Measurements from ENCODE around the gene SLC32A1. TPM values are rescaled to one million over a fixed set of nuclear protein-coding genes. Genes with fewer than 3 reads are reported as not detected.

Gene SLC32A1
- total and polyA plus RNA-seq, 2 of the 13 experiments (the other 11 are each of a cell fraction or from before 2014, with no cell fraction given), result not detected

DNA sequence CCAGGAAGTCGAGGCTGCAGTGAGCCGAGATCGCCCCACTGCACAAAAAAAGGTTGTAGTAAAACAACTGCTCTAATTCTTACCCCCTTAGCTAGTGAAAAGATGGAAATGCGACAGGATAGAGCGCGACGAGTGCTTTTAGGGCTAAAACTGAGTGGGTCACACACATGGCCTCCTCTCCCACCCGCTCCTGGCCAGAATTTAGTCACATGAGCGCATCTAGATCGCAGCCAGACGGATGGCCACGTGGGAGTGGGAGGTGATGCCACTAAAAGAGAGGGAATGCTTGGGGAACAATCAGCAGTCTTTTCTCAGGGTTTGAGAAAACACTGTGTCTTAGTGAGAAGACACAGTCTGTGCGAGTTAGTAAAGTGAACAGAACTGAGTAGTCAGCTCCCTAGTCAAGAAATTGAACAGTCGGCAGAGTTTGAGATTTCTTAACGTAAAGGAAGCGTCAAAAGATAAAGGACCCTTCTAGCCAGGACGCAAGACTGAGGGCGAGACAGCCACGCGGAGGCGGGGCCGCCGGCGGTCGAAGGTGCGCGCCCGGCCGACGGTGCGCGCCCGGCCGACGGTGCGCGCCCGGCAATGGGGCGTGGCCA, 23.3 kb downstream of the SLC32A1 start (continued):
- TF ChIP-seq, protein P1, sequence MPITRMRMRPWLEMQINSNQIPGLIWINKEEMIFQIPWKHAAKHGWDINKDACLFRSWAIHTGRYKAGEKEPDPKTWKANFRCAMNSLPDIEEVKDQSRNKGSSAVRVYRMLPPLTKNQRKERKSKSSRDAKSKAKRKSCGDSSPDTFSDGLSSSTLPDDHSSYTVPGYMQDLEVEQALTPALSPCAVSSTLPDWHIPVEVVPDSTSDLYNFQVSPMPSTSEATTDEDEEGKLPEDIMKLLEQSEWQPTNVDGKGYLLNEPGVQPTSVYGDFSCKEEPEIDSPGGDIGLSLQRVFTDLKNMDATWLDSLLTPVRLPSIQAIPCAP (CRISPR knock-in tag; IDR thresholded peaks at IDR 0.05; ENCODE audit: low read depth), result no peak
- TF ChIP-seq, protein P2, sequence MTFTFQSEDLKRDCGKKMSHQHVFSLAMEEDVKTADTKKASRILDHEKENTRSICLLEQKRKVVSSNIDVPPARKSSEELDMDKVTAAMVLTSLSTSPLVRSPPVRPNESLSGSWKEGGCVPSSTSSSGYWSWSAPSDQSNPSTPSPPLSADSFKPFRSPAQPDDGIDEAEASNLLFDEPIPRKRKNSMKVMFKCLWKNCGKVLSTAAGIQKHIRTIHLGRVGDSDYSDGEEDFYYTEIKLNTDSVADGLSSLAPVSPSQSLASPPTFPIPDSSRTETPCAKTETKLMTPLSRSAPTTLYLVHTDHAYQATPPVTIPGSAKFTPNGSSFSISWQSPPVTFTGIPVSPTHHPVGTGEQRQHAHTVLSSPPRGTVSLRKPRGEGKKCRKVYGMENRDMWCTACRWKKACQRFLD (CRISPR knock-in tag; IDR thresholded peaks at IDR 0.05; ENCODE audit: borderline replicate concordance), result no peak
- TF ChIP-seq, protein P3, sequence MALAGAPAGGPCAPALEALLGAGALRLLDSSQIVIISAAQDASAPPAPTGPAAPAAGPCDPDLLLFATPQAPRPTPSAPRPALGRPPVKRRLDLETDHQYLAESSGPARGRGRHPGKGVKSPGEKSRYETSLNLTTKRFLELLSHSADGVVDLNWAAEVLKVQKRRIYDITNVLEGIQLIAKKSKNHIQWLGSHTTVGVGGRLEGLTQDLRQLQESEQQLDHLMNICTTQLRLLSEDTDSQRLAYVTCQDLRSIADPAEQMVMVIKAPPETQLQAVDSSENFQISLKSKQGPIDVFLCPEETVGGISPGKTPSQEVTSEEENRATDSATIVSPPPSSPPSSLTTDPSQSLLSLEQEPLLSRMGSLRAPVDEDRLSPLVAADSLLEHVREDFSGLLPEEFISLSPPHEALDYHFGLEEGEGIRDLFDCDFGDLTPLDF (CRISPR knock-in tag; IDR thresholded peaks at IDR 0.05), result no peak
- TF ChIP-seq, protein P4, sequence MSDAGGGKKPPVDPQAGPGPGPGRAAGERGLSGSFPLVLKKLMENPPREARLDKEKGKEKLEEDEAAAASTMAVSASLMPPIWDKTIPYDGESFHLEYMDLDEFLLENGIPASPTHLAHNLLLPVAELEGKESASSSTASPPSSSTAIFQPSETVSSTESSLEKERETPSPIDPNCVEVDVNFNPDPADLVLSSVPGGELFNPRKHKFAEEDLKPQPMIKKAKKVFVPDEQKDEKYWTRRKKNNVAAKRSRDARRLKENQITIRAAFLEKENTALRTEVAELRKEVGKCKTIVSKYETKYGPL (CRISPR knock-in tag; IDR thresholded peaks at IDR 0.05), result no peak
- TF ChIP-seq, protein P5, sequence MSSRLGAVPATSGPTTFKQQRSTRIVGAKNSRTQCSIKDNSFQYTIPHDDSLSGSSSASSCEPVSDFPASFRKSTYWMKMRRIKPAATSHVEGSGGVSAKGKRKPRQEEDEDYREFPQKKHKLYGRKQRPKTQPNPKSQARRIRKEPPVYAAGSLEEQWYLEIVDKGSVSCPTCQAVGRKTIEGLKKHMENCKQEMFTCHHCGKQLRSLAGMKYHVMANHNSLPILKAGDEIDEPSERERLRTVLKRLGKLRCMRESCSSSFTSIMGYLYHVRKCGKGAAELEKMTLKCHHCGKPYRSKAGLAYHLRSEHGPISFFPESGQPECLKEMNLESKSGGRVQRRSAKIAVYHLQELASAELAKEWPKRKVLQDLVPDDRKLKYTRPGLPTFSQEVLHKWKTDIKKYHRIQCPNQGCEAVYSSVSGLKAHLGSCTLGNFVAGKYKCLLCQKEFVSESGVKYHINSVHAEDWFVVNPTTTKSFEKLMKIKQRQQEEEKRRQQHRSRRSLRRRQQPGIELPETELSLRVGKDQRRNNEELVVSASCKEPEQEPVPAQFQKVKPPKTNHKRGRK (CRISPR knock-in tag; IDR thresholded peaks at IDR 0.05), result 0 out of 2 replicates have a peak, but pooled peaks have one; percentile 44
- TF ChIP-seq KLF11 (CRISPR knock-in tag; IDR thresholded peaks at IDR 0.05) (0 out of 2 replicates have a peak, but pooled peaks have one; percentile 23), U2AF2 (IDR thresholded peaks at IDR 0.05; ENCODE audit: low read depth, low read length) (no peak), NR2F2 (IDR thresholded peaks at IDR 0.05; ENCODE audit: borderline replicate concordance, low read depth) (peak; percentile 15; the same call in 1 of the 2 replicates)
- TF ChIP-seq, protein P6, sequence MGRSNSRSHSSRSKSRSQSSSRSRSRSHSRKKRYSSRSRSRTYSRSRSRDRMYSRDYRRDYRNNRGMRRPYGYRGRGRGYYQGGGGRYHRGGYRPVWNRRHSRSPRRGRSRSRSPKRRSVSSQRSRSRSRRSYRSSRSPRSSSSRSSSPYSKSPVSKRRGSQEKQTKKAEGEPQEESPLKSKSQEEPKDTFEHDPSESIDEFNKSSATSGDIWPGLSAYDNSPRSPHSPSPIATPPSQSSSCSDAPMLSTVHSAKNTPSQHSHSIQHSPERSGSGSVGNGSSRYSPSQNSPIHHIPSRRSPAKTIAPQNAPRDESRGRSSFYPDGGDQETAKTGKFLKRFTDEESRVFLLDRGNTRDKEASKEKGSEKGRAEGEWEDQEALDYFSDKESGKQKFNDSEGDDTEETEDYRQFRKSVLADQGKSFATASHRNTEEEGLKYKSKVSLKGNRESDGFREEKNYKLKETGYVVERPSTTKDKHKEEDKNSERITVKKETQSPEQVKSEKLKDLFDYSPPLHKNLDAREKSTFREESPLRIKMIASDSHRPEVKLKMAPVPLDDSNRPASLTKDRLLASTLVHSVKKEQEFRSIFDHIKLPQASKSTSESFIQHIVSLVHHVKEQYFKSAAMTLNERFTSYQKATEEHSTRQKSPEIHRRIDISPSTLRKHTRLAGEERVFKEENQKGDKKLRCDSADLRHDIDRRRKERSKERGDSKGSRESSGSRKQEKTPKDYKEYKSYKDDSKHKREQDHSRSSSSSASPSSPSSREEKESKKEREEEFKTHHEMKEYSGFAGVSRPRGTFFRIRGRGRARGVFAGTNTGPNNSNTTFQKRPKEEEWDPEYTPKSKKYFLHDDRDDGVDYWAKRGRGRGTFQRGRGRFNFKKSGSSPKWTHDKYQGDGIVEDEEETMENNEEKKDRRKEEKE (IDR thresholded peaks at IDR 0.05), result no peak
- TF ChIP-seq, protein P7, sequence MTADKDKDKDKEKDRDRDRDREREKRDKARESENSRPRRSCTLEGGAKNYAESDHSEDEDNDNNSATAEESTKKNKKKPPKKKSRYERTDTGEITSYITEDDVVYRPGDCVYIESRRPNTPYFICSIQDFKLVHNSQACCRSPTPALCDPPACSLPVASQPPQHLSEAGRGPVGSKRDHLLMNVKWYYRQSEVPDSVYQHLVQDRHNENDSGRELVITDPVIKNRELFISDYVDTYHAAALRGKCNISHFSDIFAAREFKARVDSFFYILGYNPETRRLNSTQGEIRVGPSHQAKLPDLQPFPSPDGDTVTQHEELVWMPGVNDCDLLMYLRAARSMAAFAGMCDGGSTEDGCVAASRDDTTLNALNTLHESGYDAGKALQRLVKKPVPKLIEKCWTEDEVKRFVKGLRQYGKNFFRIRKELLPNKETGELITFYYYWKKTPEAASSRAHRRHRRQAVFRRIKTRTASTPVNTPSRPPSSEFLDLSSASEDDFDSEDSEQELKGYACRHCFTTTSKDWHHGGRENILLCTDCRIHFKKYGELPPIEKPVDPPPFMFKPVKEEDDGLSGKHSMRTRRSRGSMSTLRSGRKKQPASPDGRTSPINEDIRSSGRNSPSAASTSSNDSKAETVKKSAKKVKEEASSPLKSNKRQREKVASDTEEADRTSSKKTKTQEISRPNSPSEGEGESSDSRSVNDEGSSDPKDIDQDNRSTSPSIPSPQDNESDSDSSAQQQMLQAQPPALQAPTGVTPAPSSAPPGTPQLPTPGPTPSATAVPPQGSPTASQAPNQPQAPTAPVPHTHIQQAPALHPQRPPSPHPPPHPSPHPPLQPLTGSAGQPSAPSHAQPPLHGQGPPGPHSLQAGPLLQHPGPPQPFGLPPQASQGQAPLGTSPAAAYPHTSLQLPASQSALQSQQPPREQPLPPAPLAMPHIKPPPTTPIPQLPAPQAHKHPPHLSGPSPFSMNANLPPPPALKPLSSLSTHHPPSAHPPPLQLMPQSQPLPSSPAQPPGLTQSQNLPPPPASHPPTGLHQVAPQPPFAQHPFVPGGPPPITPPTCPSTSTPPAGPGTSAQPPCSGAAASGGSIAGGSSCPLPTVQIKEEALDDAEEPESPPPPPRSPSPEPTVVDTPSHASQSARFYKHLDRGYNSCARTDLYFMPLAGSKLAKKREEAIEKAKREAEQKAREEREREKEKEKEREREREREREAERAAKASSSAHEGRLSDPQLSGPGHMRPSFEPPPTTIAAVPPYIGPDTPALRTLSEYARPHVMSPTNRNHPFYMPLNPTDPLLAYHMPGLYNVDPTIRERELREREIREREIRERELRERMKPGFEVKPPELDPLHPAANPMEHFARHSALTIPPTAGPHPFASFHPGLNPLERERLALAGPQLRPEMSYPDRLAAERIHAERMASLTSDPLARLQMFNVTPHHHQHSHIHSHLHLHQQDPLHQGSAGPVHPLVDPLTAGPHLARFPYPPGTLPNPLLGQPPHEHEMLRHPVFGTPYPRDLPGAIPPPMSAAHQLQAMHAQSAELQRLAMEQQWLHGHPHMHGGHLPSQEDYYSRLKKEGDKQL (CRISPR knock-in tag; IDR thresholded peaks at IDR 0.05; ENCODE audit: low read depth), result no peak
- TF ChIP-seq, protein P8, sequence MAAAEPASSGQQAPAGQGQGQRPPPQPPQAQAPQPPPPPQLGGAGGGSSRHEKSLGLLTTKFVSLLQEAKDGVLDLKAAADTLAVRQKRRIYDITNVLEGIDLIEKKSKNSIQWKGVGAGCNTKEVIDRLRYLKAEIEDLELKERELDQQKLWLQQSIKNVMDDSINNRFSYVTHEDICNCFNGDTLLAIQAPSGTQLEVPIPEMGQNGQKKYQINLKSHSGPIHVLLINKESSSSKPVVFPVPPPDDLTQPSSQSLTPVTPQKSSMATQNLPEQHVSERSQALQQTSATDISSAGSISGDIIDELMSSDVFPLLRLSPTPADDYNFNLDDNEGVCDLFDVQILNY (CRISPR knock-in tag; conservative IDR thresholded peaks at IDR 0.05), result no peak
